Measurements from ENCODE around the gene ABHD12.

The ABHD12 gene

GRCh38 chr20:25257130-25257529 lies 133.5 kb downstream of the ABHD12 start:
- DNase-seq (ENCODE audit: low spot score) = no peak

GRCh38 chr20:25256226-25256859 lies 134.3 kb downstream of the ABHD12 start:
- no peak for DNase-seq (ENCODE audit: low spot score)

- no peak for DNase-seq (ENCODE audit: low spot score)
Measured at GRCh38 chr20:25254986-25255680, 135.5 kb downstream of the ABHD12 start.

- DNase-seq (ENCODE audit: low spot score) = no peak
Measured at GRCh38 chr20:25254571-25254970, 136.1 kb downstream of the ABHD12 start.

DNA sequence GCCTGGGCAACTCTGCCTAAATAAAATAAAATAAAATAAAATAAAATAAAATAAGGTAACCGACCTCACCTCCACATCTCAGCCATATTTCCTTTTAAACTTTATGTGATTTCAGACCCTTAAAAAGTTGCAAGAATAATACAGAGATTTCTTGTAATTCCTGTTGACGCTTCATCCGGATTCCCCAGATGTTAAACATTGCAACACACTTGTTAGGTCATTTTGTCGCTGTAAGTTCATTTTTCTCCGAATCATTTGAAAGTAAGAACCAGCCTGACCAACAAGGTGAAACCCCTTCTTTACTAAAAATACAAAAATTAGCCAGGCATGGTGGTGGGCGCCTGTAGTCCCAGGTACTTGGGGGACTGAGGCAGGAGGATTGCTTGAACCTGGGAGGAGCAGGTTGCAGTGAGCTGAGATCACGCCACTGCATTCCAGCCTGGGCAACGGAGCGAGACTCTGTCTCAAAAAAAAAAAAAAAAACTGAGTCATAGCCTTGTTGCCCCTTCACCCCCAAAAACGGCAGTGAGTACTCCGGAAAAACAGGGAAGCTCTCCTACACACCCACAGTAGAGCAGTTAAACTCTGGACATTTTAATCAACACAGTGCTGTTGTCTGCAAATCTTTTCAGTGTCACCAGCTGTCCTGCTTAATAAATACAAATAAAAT lies 136.9 kb downstream of the ABHD12 start:
- no peak for DNase-seq (ENCODE audit: low spot score)

DNA sequence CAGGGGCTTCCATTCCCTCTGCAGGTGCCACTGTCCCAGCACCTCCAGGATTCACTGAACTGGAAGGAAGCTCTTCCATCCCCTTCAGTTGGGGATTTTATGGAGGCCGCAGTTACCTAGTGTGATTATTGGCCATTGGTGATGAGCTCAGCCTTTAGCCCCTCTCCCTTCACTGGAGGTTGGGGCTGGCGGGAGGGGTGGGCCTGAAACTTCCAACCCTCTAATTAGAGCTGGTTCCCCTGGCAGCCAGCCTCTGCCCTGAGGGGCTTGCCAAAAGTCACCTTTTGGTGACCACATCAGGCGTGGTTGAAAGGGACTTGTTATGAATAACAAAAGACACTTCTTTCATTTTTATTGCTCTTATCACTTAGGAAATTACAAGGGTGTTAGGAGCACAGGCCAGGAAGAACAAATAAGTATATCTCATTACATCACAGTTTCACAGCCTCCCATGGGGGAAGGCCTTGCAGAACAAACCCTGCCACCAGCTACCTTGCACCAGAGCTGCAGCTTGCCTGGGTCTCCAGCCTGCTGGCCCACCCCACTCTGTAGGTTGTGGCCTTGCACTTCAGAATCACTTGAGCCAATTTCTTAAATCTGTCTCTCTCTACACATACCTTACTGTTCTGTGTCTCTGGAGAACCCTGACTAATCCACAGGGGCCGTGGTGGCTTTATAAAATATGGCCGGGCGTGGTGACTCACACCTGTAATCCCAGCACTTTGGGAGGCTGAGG lies 137.8 kb downstream of the ABHD12 start:
- no peak for DNase-seq (ENCODE audit: low spot score)

GRCh38 chr20:25252230-25252651 lies 138.4 kb downstream of the ABHD12 start:
- no peak for DNase-seq (ENCODE audit: low spot score)

- DNase-seq (ENCODE audit: low spot score) = no peak
Measured at GRCh38 chr20:25251558-25251957, 139.1 kb downstream of the ABHD12 start.

- no peak for DNase-seq (ENCODE audit: low spot score)
Measured at GRCh38 chr20:25251019-25251418, 139.6 kb downstream of the ABHD12 start.

GRCh38 chr20:25250508-25250907 lies 140.1 kb downstream of the ABHD12 start:
- no peak for DNase-seq (ENCODE audit: low spot score)
